Vagina (tissue), 2 donors: Measurements from ENCODE around the gene ANKLE1. TPM values are rescaled to one million over a fixed set of nuclear protein-coding genes. Genes with fewer than 3 reads are reported as not detected.

Source experiments
- DNase-seq, 2 donors: peaks; one replicate each; pipeline ENCODE4 v3.0.0-alpha.2; 2017; ENCODE audit errors: extremely low spot score in 2 of 2
- H3K27ac ChIP-seq: fragments of 200-600 bp; sonication (generic); one replicate; pipeline ENCODE4 v1.5.1; 2019
- H3K27me3 ChIP-seq: fragments of 200-600 bp; sonication (generic); one replicate; pipeline ENCODE4 v1.5.1; 2019
- H3K36me3 ChIP-seq, 2 donors: fragments of 200-600 bp; sonication (generic); one replicate each; pipeline ENCODE4 v1.5.1; 2017 to 2019
- H3K4me1 ChIP-seq: fragments of 200-600 bp; sonication (generic); one replicate; pipeline ENCODE4 v1.5.1; 2019
- H3K4me3 ChIP-seq, 2 donors: fragments of 200-600 bp; sonication (generic); 1 replicate in 1 of 2; 2 replicates in 1 of 2; pipeline ENCODE4 v1.5.1; 2016 to 2019
- H3K9me3 ChIP-seq: fragments of 200-600 bp; sonication (generic); one replicate; pipeline ENCODE4 v1.5.1; 2019
- CTCF ChIP-seq, 3 experiments: fragments of 450-650 bp in 2 of 3; fragments of 200-600 bp in 1 of 3; sonication (generic) in 1 of 3; IDR thresholded peaks; one replicate each; pipeline ENCODE4 v1.5.1; 2017 to 2019; ENCODE audit warnings: antibody characterized with exemption in 3 of 3, mild to moderate bottlenecking in 2 of 3, moderate library complexity in 2 of 3
- POLR2A ChIP-seq, 2 donors: fragments of 450-650 bp; IDR thresholded peaks; one replicate each; pipeline ENCODE4 v1.6.1; 2017; ENCODE audit warnings: antibody characterized with exemption in 2 of 2, mild to moderate bottlenecking in 2 of 2, moderate library complexity in 2 of 2
- POLR2AphosphoS5 ChIP-seq, 2 donors: sonication (generic); formaldehyde crosslinking; IDR thresholded peaks; one replicate each; pipeline ENCODE4 v1.9.0; 2017; ENCODE audit warnings: antibody characterized with exemption in 2 of 2, mild to moderate bottlenecking in 2 of 2, low read depth in 1 of 2; ENCODE audit not compliant: insufficient read depth in 1 of 2
- intact Hi-C: fragments of 100-400 bp; cut with DNase I; formaldehyde crosslinking; loops from one replicate; pipeline ENCODE4 v1.15.1; 2023
- total RNA-seq: library from RNA; depleted of rRNA; stranded (reverse); fragments of >200 nt; gene quantifications from one replicate; pipeline ENCODE4 v1.2.3, GENCODE V29; 2016

The ANKLE1 gene
- total RNA-seq, 1 donor from 2014 or later: 2.9 TPM

- Histone ChIP-seq H3K4me3 (peak overlapping the region; percentile 27 to 32), H3K4me1 (peaks cover 16% of the 10 kb centered on the region), H3K27ac (no peak overlapping the region), H3K27me3 (no peaks in the 10 kb centered on the region), H3K36me3 (peaks cover 0 to under 1% of the 10 kb centered on the region in 2 donors), H3K9me3 (no peaks in the 10 kb centered on the region)
- intact Hi-C loops: loop anchor here (5.0 kb wide), 1 partner anchor 215 kb away; no protein-coding TSS in a partner anchor
- no peak for TF ChIP-seq POLR2A (IDR thresholded peaks at IDR 0.05)
- TF ChIP-seq CTCF (IDR thresholded peaks at IDR 0.05): peak; percentile 76 to 92 (median 91)
- no peak for DNase-seq
Measured at GRCh38 chr19:17282488-17283125, 906 bp downstream of the ANKLE1 start.

GRCh38 chr19:17283504-17283996 is 1.8 kb downstream of the ANKLE1 start:
- H3K27me3 ChIP-seq: no peaks in the 10 kb centered on the region
- intact Hi-C loops: loop anchor here (5.0 kb wide), 1 partner anchor 216 kb away; no protein-coding TSS in a partner anchor

GRCh38 chr19:17285415-17286135 is 3.9 kb downstream of the ANKLE1 start:
- Histone ChIP-seq H3K36me3 (no peaks in the 10 kb centered on the region), H3K4me1 (peaks cover 16% of the 10 kb centered on the region), H3K27ac (no peak overlapping the region), H3K27me3 (no peaks in the 10 kb centered on the region), H3K4me3 (no peak overlapping the region), H3K9me3 (no peaks in the 10 kb centered on the region)
- TF ChIP-seq CTCF (IDR thresholded peaks at IDR 0.05) (no peak), POLR2A (IDR thresholded peaks at IDR 0.05) (no peak), POLR2AphosphoS5 (IDR thresholded peaks at IDR 0.05; ENCODE audit: insufficient read depth in 1 of 2, low read depth in 1 of 2) (no peak)
- intact Hi-C loops: no loop called here
- DNase-seq: no peak

More at GRCh38 chr19:17283504-17283996, 1.8 kb downstream of the ANKLE1 start:
- Histone ChIP-seq H3K4me3 (no peak overlapping the region), H3K9me3 (no peaks in the 10 kb centered on the region), H3K27ac (no peak overlapping the region), H3K4me1 (peaks cover 16% of the 10 kb centered on the region), H3K36me3 (no peaks in the 10 kb centered on the region)
- no peak for DNase-seq
- TF ChIP-seq CTCF (IDR thresholded peaks at IDR 0.05) (no peak), POLR2A (IDR thresholded peaks at IDR 0.05) (no peak)

- H3K27me3 ChIP-seq: no peaks in the 10 kb centered on the region
- no peak overlapping the region for H3K4me3 ChIP-seq
- TF ChIP-seq POLR2A (IDR thresholded peaks at IDR 0.05) (no peak), CTCF (IDR thresholded peaks at IDR 0.05) (no peak), POLR2AphosphoS5 (IDR thresholded peaks at IDR 0.05; ENCODE audit: insufficient read depth in 1 of 2, low read depth in 1 of 2) (no peak)
- intact Hi-C loops: no loop called here
- no peak for DNase-seq
- H3K27ac ChIP-seq: no peak overlapping the region
- H3K36me3 ChIP-seq: no peaks in the 10 kb centered on the region
- H3K4me1 ChIP-seq: peaks cover 14% of the 10 kb centered on the region
- no peaks in the 10 kb centered on the region for H3K9me3 ChIP-seq
Measured at GRCh38 chr19:17286263-17286662, 4.6 kb downstream of the ANKLE1 start.

GRCh38 chr19:17286752-17287151 is 5.1 kb downstream of the ANKLE1 start:
- Histone ChIP-seq H3K4me3 (no peak overlapping the region), H3K27me3 (no peaks in the 10 kb centered on the region), H3K36me3 (no peaks in the 10 kb centered on the region), H3K9me3 (no peaks in the 10 kb centered on the region), H3K4me1 (peaks cover 10% of the 10 kb centered on the region), H3K27ac (no peak overlapping the region)
- intact Hi-C loops: no loop called here
- no peak for TF ChIP-seq CTCF (IDR thresholded peaks at IDR 0.05)
- TF ChIP-seq POLR2A (IDR thresholded peaks at IDR 0.05): no peak
- no peak for TF ChIP-seq POLR2AphosphoS5 (IDR thresholded peaks at IDR 0.05; ENCODE audit: insufficient read depth in 1 of 2, low read depth in 1 of 2)
- DNase-seq: no peak
